ENCODE data around the gene IRX4. TPM values are rescaled to one million over a fixed set of nuclear protein-coding genes. Genes with fewer than 3 reads are reported as not detected.

IRX4 gene
- total RNA-seq, 1 experiment from 2014 or later: 16.5 TPM

DNA sequence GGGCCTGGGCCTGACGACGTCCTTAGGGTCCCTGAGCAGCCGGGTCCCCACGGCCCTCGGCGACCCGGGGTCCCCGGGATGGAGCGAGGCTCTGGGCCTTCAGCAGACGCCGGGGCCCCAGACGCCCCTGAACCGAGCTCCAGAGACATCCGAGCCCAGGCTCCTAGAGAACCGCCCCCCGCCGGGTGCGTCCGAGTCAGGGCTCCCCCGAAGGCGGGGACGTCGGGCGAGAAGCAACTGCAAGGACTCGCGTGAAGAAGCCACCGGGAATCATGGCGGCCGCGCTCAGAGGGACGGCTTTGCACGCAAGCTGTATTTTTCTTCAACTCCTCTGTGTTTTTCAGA, 25.5 kb downstream of the IRX4 start:
- POLR2A ChIA-PET: no interaction called here
- CTCF ChIA-PET: no interaction called here

DNA sequence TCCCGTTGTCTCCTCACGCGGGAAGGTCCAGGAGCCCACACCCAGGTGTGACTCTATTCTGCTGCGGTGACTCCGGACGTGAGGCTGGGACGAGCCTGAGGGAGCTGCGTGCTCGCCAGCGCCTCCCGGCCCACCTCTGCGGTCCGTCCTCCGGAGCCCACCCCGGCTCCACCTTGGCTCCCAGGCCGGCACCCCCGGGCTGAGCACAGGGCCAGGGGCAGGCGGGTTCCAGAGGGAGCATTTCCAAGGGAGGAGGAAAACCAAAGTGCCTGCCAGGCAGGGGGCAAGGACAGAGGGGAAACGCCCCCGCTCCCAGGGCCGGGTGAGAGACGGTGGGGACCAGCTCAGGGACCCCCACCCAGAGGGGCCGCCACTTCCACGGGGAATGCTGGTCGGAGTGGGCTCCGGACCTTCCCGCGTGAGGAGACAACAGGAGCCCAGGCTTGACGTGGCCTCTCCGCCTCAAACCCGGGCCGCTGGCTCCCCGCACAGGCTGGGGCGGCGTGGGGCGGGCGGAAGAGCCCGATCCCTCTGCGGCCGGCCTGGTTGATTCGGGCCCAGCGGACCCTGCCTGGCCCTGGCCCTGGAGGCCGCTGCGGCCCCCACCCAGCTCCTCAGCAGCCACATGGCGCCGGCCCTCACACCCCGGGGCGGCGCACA, 26.0 kb downstream of the IRX4 start:
- intact Hi-C loops (cut with micrococcal nuclease): no loop called here
- RAD21 ChIA-PET (ENCODE audit: low non-redundant PET in 1 of 2, low total read pairs in 2 of 2, uncharacterized antibody in 2 of 2, unreplicated experiment in 2 of 2): no interaction called here
- Histone ChIP-seq H2AFZ (ENCODE audit: low read depth, low read length, poor library complexity, severe bottlenecking) (no peak overlapping the region), H3K79me2 (ENCODE audit: insufficient read depth, low read length) (no peaks in the 10 kb centered on the region), H3K4me3 (replicated peaks in 1 of 2; ENCODE audit: low read depth in 1 of 2, low read length in 2 of 2) (no peak overlapping the region), H3K27me3 (ENCODE audit: insufficient read depth, low read length) (no peaks in the 10 kb centered on the region), H3K4me2 (ENCODE audit: low read length) (no peak overlapping the region), H3K9ac (ENCODE audit: low read length) (no peak overlapping the region), H4K20me1 (ENCODE audit: insufficient read depth) (no peaks in the 10 kb centered on the region), H3K9me2 (ENCODE audit: insufficient read depth) (no peaks in the 10 kb centered on the region), H3K27ac (ENCODE audit: low read depth, low read length) (no peak overlapping the region), H3K4me1 (ENCODE audit: control insufficient read depth in 1 of 2, insufficient read depth in 2 of 2, low read length in 2 of 2) (no peaks in the 10 kb centered on the region), H3K36me3 (ENCODE audit: control insufficient read depth in 1 of 2, insufficient read depth in 2 of 2, low read length in 2 of 2) (no peaks in the 10 kb centered on the region), H3K9me3 (ENCODE audit: control insufficient read depth in 1 of 2, insufficient read depth in 1 of 2, low read depth in 1 of 2, low read length in 2 of 2) (no peaks in the 10 kb centered on the region)
- no peak for ATAC-seq
- BruUV-seq (replicated peaks): no TSS peak
- CTCF ChIA-PET: no interaction called here
- no peak for DNase-seq (ENCODE audit: low read depth, low spot score)
- POLR2A ChIA-PET: no interaction called here
- no peak for TF ChIP-seq FOSL1 (IDR thresholded peaks at IDR 0.05; ENCODE audit: low read depth)
- TF ChIP-seq SP1 (IDR thresholded peaks at IDR 0.05; ENCODE audit: low read depth): no peak
- TF ChIP-seq CBX3 (IDR thresholded peaks at IDR 0.05; ENCODE audit: low read depth): no peak
- TF ChIP-seq, protein P1, sequence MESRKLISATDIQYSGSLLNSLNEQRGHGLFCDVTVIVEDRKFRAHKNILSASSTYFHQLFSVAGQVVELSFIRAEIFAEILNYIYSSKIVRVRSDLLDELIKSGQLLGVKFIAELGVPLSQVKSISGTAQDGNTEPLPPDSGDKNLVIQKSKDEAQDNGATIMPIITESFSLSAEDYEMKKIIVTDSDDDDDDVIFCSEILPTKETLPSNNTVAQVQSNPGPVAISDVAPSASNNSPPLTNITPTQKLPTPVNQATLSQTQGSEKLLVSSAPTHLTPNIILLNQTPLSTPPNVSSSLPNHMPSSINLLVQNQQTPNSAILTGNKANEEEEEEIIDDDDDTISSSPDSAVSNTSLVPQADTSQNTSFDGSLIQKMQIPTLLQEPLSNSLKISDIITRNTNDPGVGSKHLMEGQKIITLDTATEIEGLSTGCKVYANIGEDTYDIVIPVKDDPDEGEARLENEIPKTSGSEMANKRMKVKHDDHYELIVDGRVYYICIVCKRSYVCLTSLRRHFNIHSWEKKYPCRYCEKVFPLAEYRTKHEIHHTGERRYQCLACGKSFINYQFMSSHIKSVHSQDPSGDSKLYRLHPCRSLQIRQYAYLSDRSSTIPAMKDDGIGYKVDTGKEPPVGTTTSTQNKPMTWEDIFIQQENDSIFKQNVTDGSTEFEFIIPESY (IDR thresholded peaks at IDR 0.05; ENCODE audit: extremely low read depth, insufficient replicate concordance, low read length): no peak
- TF ChIP-seq ELF1 (IDR thresholded peaks at IDR 0.05; ENCODE audit: borderline replicate concordance, low read depth): no peak
- TF ChIP-seq JUND (IDR thresholded peaks at IDR 0.05): no peak
- no peak for TF ChIP-seq POLR2A (IDR thresholded peaks at IDR 0.05; ENCODE audit: borderline replicate concordance, extremely low read depth, insufficient read depth, insufficient read length)
- TF ChIP-seq, protein P2, sequence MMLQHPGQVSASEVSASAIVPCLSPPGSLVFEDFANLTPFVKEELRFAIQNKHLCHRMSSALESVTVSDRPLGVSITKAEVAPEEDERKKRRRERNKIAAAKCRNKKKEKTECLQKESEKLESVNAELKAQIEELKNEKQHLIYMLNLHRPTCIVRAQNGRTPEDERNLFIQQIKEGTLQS (IDR thresholded peaks at IDR 0.05): no peak
- TF ChIP-seq EGR1 (IDR thresholded peaks at IDR 0.05; ENCODE audit: low read depth): no peak
- TF ChIP-seq POLR2AphosphoS5 (IDR thresholded peaks at IDR 0.05; ENCODE audit: low read depth, low read length): no peak
- TF ChIP-seq YY1 (IDR thresholded peaks at IDR 0.05; ENCODE audit: extremely low read depth, insufficient replicate concordance, low read depth, low read length): no peak

More for the DNA sequence above, 25.5 kb downstream of the IRX4 start:
- no peak overlapping the region for H2AFZ ChIP-seq (ENCODE audit: low read depth, low read length, poor library complexity, severe bottlenecking)
- H3K4me1 ChIP-seq (ENCODE audit: control insufficient read depth in 1 of 2, insufficient read depth in 2 of 2, low read length in 2 of 2): no peaks in the 10 kb centered on the region
- no TSS peak for BruUV-seq (replicated peaks)
- no peaks in the 10 kb centered on the region for H3K9me3 ChIP-seq (ENCODE audit: control insufficient read depth in 1 of 2, insufficient read depth in 1 of 2, low read depth in 1 of 2, low read length in 2 of 2)
- no peak for DNase-seq (ENCODE audit: low read depth, low spot score)
- H3K27ac ChIP-seq (ENCODE audit: low read depth, low read length): no peak overlapping the region
- H3K27me3 ChIP-seq (ENCODE audit: insufficient read depth, low read length): no peaks in the 10 kb centered on the region
- RAD21 ChIA-PET (ENCODE audit: low non-redundant PET in 1 of 2, low total read pairs in 2 of 2, uncharacterized antibody in 2 of 2, unreplicated experiment in 2 of 2): no interaction called here
- no peak overlapping the region for H3K9ac ChIP-seq (ENCODE audit: low read length)
- TF ChIP-seq EZH2phosphoT487 (IDR thresholded peaks at IDR 0.05; ENCODE audit: borderline replicate concordance) (no peak), ZNF274 (IDR thresholded peaks at IDR 0.05; ENCODE audit: low read depth, low read length) (no peak)
- H3K79me2 ChIP-seq (ENCODE audit: insufficient read depth, low read length): no peaks in the 10 kb centered on the region
- ATAC-seq: no peak
- H3K36me3 ChIP-seq (ENCODE audit: control insufficient read depth in 1 of 2, insufficient read depth in 2 of 2, low read length in 2 of 2): no peaks in the 10 kb centered on the region
- intact Hi-C loops (cut with micrococcal nuclease): no loop called here
- no peaks in the 10 kb centered on the region for H3K9me2 ChIP-seq (ENCODE audit: insufficient read depth)
- H3K4me2 ChIP-seq (ENCODE audit: low read length): no peak overlapping the region
- H4K20me1 ChIP-seq (ENCODE audit: insufficient read depth): no peaks in the 10 kb centered on the region
- H3K4me3 ChIP-seq (replicated peaks in 1 of 2; ENCODE audit: low read depth in 1 of 2, low read length in 2 of 2): no peak overlapping the region

All from HCT116 (cell line).